BLaER1 (cell line): ENCODE data around the gene ZBTB34.

ENCODE experiments used
- H3K27ac ChIP-seq: shearing (Covaris generic); formaldehyde crosslinking; 2 replicates; pipeline ENCODE4 v1.8.1; 2022
- H3K27me3 ChIP-seq: shearing (Covaris generic); formaldehyde crosslinking; 2 replicates; pipeline ENCODE4 v1.8.1; 2022
- H3K36me3 ChIP-seq: shearing (Covaris generic); formaldehyde crosslinking; 2 replicates; pipeline ENCODE4 v1.8.1; 2022
- H3K4me1 ChIP-seq: shearing (Covaris generic); formaldehyde crosslinking; 2 replicates; pipeline ENCODE4 v1.8.1; 2022
- H3K4me2 ChIP-seq: shearing (Covaris generic); formaldehyde crosslinking; 2 replicates; pipeline ENCODE4 v1.8.1; 2022
- H3K4me3 ChIP-seq: shearing (Covaris generic); formaldehyde crosslinking; 2 replicates; pipeline ENCODE4 v1.8.1; 2022
- H3K9ac ChIP-seq: shearing (Covaris generic); formaldehyde crosslinking; 2 replicates; pipeline ENCODE4 v1.8.1; 2022
- H3K9me3 ChIP-seq: shearing (Covaris generic); formaldehyde crosslinking; 2 replicates; pipeline ENCODE4 v1.8.1; 2022
- H4K20me1 ChIP-seq: shearing (Covaris generic); formaldehyde crosslinking; 2 replicates; pipeline ENCODE4 v1.8.1; 2022
- Cebpa-rat ChIP-seq: shearing (Covaris generic); IDR thresholded peaks from 2 replicates; pipeline ENCODE4 v1.8.1; 2022

The ZBTB34 gene

DNA sequence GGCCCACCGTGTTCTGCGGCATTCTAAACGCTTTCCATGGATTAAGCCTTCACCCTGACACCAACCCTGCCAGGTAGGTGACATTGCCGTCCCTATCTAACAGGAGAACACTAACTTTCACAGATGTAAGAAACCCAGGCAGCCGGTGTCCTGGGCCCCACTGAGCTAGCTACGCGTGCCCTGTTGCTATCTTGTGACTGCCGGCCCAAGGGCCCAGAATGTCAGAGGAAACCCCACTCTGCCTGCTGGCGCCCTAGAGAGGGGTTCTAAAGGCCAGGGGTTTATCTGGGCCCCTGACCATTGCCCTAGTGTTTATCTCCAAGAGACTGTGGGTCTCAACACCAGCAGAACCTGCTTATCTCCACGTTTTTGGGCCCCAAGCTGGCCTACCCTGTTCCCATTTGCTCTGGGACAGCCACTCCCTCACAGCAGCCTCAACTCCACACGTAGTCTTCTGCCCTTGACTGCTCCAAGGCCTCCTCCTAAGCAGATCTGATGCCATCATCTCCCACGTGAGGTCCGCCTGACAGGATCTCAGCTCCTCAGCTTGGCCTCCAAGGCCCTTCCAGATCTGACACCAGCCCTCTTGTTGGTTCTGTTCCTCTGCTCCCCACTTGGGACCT, 18.1 kb upstream of the ZBTB34 start:
- Histone ChIP-seq H3K27ac (no peak overlapping the region), H4K20me1 (peaks cover 21% of the 10 kb centered on the region), H3K4me3 (no peak overlapping the region), H3K9ac (no peak overlapping the region), H3K27me3 (no peaks in the 10 kb centered on the region), H3K4me2 (no peak overlapping the region), H3K4me1 (peaks cover 7% of the 10 kb centered on the region; the same call in 1 of the 2 replicates), H3K9me3 (no peaks in the 10 kb centered on the region), H3K36me3 (peaks cover 16% of the 10 kb centered on the region)
- TF ChIP-seq Cebpa-rat = no peak

DNA sequence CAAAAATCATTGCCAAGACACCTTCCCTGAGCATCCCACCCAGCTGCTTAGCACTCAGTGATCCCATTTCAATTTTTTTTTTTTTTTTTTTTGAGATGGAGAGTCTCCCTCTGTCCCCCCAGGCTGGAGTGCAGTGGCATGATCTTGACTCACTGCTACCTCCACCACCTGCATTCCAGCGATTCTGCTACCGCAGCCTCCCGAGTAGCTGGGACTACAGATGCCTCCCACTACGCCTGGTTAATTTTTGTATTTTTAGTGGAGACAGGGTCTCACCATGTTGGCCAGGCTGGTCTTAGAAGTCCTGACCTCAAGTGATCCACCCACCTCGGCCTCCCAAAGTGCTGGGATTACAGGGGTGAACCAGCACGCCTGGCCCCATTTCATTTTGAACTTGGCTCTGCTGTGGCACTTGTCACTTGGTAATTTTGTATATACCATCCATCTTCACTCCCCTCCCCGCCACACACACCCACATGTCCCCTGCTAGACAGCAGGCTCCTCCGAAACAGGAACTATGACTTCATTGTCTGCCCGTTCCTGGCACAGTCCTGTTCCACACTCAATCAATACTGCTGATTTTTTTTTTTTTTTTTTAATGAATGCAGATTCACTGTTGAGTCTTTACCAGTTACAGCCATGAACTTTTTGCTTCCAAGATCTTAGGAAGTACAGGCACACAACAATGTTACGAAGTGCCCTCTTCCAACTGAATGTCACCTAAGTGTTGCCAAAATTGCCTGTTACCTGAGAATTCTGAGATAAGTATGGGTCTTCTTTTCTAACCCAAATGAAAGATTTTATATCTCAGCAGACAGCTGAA, 17.3 kb upstream of the ZBTB34 start:
- H3K9ac ChIP-seq = no peak overlapping the region
- peaks cover 14% of the 10 kb centered on the region for H3K36me3 ChIP-seq
- H3K27me3 ChIP-seq = no peaks in the 10 kb centered on the region
- peaks cover 14% of the 10 kb centered on the region for H4K20me1 ChIP-seq
- H3K4me3 ChIP-seq = no peak overlapping the region
- H3K4me2 ChIP-seq = no peak overlapping the region
- no peak overlapping the region for H3K27ac ChIP-seq
- H3K9me3 ChIP-seq = no peaks in the 10 kb centered on the region
- TF ChIP-seq Cebpa-rat = no peak
- 0 out of 2 replicates have a peak, but pooled peaks cover 7% of the 10 kb centered on the region for H3K4me1 ChIP-seq

DNA sequence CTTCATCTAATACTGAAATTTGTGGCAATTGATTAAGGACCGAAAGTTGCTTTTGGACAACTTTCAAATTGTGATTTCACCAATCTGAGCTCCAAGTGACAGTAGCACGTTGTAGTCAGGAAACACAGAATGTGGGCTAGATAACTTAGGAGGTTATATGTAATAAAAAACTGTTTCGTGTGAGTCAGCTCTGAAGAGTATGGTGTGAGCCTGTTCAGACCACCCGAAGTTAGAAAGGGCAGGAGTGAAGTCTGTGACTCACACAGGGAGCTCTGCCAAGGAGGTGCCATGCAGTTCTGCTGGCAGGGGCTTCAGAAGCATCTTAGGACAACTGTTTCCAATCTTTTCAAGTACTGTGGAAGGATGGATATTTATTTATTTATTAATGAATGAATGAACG, 16.4 kb upstream of the ZBTB34 start:
- no peak overlapping the region for H3K9ac ChIP-seq
- H4K20me1 ChIP-seq = peaks cover 5% of the 10 kb centered on the region; the same call in 1 of the 2 replicates
- TF ChIP-seq Cebpa-rat = no peak
- H3K9me3 ChIP-seq = no peaks in the 10 kb centered on the region
- 0 out of 2 replicates have a peak, but pooled peaks cover 6% of the 10 kb centered on the region for H3K4me1 ChIP-seq
- no peak overlapping the region for H3K4me2 ChIP-seq
- H3K36me3 ChIP-seq = peaks cover 5% of the 10 kb centered on the region; the same call in 1 of the 2 replicates
- H3K27me3 ChIP-seq = no peaks in the 10 kb centered on the region
- H3K4me3 ChIP-seq = no peak overlapping the region
- H3K27ac ChIP-seq = no peak overlapping the region

DNA sequence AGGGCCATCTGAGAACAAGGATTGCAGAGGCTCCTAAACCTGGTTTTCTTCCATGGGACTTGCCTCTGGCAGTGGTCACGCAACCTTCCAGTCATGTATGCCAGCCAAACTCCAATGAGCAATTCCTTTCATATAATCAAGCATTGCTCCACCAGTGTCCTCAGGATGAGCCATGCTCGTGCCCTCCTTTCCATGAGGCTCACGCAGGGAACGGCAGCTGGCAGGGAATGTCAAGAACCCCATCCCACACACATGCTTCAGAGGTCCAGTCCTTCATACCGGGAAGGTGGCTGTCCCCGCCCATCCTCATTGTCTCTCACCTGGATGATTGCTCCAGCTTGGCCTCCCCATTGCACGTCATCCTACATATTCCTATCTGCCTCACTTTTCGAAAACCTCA, 13.4 kb upstream of the ZBTB34 start:
- Histone ChIP-seq H3K4me1 (no peaks in the 10 kb centered on the region), H3K27ac (no peak overlapping the region), H3K4me2 (no peak overlapping the region), H3K9me3 (no peaks in the 10 kb centered on the region), H3K9ac (no peak overlapping the region), H4K20me1 (no peaks in the 10 kb centered on the region), H3K36me3 (no peaks in the 10 kb centered on the region), H3K4me3 (no peak overlapping the region), H3K27me3 (no peaks in the 10 kb centered on the region)
- TF ChIP-seq Cebpa-rat = no peak

DNA sequence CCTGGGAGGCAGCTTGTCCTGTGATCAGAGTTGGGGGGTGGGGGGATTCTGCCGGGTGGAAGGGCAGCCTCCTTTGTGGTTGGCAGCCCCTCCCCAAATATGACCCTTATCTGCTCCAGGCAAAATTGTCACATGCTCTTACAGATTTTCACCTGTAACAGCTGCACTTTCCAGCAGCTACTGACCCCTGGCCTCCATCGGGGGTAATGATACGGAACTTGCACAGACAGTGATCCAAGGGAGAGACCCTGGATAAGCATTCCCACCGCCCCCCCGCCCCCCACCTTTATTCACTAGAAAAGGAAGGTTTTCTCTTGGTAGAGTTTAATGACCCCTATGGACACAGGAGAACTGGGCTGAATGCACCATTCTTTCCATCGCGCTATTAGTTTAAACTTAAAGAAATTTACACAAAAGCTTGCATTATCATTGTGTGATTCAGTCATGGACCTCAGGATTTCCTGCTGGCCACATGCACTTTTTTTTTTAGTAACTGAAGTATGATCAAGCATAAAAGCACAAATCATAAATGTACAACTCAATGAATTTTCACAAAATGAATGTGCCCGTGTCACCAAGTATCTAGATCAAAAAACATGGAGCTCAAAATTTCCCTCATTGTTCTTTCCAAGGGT, 10.7 kb upstream of the ZBTB34 start:
- Histone ChIP-seq H3K4me1 (no peaks in the 10 kb centered on the region), H3K9ac (no peak overlapping the region), H3K9me3 (no peaks in the 10 kb centered on the region), H4K20me1 (no peaks in the 10 kb centered on the region), H3K36me3 (no peaks in the 10 kb centered on the region), H3K4me3 (no peak overlapping the region), H3K27me3 (no peaks in the 10 kb centered on the region), H3K4me2 (no peak overlapping the region), H3K27ac (no peak overlapping the region)
- no peak for TF ChIP-seq Cebpa-rat

DNA sequence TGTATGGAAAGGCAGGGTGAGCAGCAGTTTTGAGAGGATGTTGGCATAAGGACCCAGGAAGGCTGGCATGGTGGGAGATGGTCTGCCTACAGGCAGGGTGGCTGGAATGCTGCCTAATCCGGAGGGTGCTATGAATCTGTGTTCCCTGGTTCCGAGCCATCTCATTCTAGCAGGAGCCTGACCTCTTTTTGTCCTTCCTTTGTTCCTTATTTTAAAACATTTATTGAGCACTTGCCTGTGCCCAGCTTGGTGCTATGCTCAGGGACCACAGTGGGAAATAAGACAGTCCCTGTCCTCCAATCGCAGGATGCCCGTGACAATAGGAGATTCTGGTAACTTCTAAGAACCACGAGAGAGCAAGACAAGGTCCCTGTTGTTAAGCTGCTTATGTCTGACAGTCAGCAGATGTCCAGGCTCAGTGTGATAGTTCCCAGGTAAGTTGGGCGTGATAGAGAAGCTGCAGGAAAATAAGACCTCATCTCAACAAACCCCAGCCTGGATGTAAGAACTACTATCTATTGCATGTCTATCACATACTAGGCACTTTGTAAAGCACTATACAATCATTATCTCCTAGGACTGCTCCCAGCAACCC, 9.1 kb upstream of the ZBTB34 start:
- H3K9ac ChIP-seq = no peak overlapping the region
- no peak overlapping the region for H3K27ac ChIP-seq
- H4K20me1 ChIP-seq = no peaks in the 10 kb centered on the region
- no peak for TF ChIP-seq Cebpa-rat
- no peak overlapping the region for H3K4me3 ChIP-seq
- no peak overlapping the region for H3K4me2 ChIP-seq
- no peaks in the 10 kb centered on the region for H3K36me3 ChIP-seq
- no peaks in the 10 kb centered on the region for H3K9me3 ChIP-seq
- H3K27me3 ChIP-seq = no peaks in the 10 kb centered on the region
- no peaks in the 10 kb centered on the region for H3K4me1 ChIP-seq

DNA sequence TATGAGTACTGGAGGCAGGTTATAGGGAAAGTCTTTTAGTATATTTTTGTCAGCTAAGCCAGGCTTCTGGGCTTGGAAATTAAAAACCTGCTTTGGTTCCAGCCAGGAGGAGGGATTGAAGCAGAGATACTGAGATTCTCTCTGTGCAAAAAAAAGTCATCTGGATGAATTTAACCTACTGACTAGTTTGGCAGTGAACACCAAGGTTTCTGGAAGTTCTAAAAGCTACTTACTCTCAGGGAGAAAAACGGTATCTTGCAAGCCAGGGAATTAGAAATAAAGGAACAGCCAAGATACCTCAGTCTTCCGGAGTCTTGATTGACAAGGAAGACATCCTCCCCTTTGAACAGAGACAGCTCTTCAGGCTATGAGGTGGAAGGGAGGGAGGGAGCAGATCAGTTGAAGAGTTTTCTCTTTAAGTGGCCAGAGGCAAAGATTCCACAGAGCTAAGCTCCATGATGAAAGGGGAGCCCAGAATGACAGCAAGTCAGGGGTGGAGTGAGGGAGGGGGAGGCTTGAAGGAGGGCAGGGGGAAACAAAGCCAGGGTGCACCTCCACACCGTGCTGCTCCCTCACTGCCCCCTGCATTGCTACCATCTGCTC, 8.3 kb upstream of the ZBTB34 start:
- no peak overlapping the region for H3K9ac ChIP-seq

DNA sequence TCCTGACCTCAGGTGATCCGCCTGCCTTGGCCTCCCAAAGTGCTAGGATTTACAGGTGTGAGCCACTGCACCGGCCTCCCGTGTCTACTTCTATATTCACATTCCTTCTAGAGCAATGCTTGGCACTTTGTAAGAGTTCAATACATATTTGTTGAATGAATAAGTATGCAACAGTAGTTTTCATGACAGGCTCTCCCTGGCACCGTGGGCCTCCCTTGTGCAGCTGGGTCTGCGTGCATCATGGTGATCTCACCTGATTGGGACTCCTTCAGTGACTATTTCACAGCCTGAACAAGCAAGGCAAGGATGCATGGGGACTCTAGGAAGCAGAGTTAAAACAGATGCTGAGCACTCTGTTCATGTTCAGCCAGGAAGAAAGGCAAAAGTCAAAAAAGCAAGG, 6.8 kb upstream of the ZBTB34 start:
- H3K4me3 ChIP-seq = no peak overlapping the region
- no peaks in the 10 kb centered on the region for H3K36me3 ChIP-seq
- H3K27me3 ChIP-seq = no peaks in the 10 kb centered on the region
- no peaks in the 10 kb centered on the region for H3K9me3 ChIP-seq
- H4K20me1 ChIP-seq = no peaks in the 10 kb centered on the region
- H3K9ac ChIP-seq = no peak overlapping the region
- no peak overlapping the region for H3K4me2 ChIP-seq
- H3K4me1 ChIP-seq = no peaks in the 10 kb centered on the region
- H3K27ac ChIP-seq = no peak overlapping the region
- TF ChIP-seq Cebpa-rat = no peak

More for the DNA sequence above, 8.3 kb upstream of the ZBTB34 start:
- no peaks in the 10 kb centered on the region for H3K27me3 ChIP-seq
- H4K20me1 ChIP-seq = no peaks in the 10 kb centered on the region
- no peak for TF ChIP-seq Cebpa-rat
- no peak overlapping the region for H3K4me3 ChIP-seq
- no peak overlapping the region for H3K4me2 ChIP-seq
- H3K27ac ChIP-seq = no peak overlapping the region
- H3K36me3 ChIP-seq = no peaks in the 10 kb centered on the region
- no peaks in the 10 kb centered on the region for H3K9me3 ChIP-seq
- H3K4me1 ChIP-seq = no peaks in the 10 kb centered on the region

DNA sequence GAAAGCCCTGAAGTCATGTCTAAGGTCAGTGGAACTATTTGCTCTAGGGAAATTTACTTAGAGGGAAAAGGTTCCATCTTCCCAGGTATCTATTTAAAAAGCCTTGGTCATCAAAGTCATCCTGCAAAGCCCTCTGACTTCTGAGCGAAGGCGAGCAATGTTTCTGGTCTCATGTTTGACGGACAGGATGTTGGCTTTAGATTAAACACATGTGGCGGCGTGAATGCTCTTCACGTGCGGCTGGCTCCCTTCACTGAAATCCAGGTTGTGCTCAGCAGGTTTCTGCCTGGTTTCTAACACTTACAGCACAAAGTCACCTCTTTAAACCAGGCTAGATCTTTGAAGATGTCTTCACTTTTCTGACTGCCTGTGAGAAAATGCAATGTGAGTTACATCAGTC, 5.7 kb upstream of the ZBTB34 start:
- no peak for TF ChIP-seq Cebpa-rat
- Histone ChIP-seq H3K4me3 (no peak overlapping the region), H3K9me3 (no peaks in the 10 kb centered on the region), H3K36me3 (no peaks in the 10 kb centered on the region), H3K27me3 (no peaks in the 10 kb centered on the region), H3K4me2 (no peak overlapping the region), H4K20me1 (no peaks in the 10 kb centered on the region), H3K4me1 (peaks cover 5% of the 10 kb centered on the region), H3K27ac (no peak overlapping the region), H3K9ac (no peak overlapping the region)
